NCI-H1436 (cell line): ENCODE measurements around the gene MFAP3L.

Experiments
- DNase-seq: peaks from one replicate; lab custom pipeline; 2025; lab: John Stamatoyannopoulos, UW

Gene MFAP3L

DNA sequence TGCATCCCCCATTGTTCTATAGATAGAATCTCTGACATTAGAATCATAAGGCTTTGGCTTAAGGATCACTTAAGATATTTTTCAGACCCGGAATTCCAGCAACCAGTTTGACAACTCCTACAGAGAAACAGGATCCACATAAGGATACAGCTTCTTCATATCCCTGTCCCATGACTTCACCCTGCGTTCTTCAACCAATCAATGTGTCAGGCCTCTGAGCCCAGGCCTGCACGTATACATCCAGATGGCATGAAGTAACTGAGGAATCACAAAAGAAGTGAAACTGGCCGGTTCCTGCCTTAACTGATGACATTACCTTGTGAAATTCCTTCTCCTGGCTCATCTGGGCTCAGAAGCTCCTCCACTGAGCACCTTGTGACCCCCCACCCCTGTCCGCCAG lies 85.1 kb downstream of the MFAP3L start:
- DNase-seq: no peak

DNA sequence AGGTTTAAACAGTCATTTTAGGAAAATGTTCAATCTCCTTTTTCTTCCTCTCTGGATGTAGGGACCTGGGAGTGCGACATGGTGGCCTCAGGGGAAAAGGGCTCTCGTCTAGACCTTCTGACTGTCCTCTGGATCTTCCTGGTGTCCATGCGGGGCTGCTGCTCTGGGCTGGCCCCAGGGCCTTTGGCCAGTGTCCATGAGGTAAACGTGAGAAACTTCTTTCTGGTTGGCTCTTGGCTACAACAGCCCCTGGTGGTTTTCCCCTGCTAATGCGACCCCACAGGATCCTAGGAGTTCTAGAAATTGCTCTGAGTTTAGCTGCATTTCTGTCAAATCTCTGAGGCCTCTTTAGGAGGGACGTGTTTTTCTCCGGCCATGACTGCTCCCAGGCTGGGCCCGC lies 85.7 kb downstream of the MFAP3L start:
- DNase-seq: no peak
